Tibial artery (tissue), 4 donors: Measurements from ENCODE around the gene FUT7.

ENCODE experiments used
- DNase-seq, 2 donors: peaks; one replicate each; pipeline ENCODE4 v3.0.0-alpha.2; 2019
- H3K27ac ChIP-seq, 2 donors: fragments of 200-600 bp; sonication (generic) in 1 of 2; 1 replicate in 1 of 2; 2 replicates in 1 of 2; pipeline ENCODE4 v1.5.1; 2018 to 2019; ENCODE audit warnings: mild to moderate bottlenecking in 1 of 2
- H3K27me3 ChIP-seq, 2 donors: fragments of 200-600 bp; sonication (generic) in 1 of 2; one replicate each; pipeline versions ENCODE4 v1.5.1 to v1.6.0; 2016 to 2019
- H3K36me3 ChIP-seq, 3 donors: fragments of 200-600 bp; sonication (generic) in 2 of 3; one replicate each; pipeline ENCODE4 v1.5.1; 2016 to 2019; ENCODE audit warnings: mild to moderate bottlenecking in 2 of 3
- H3K4me1 ChIP-seq, 4 donors: fragments of 200-600 bp; sonication (generic) in 2 of 4; 1 replicate in 3 of 4; 2 replicates in 1 of 4; pipeline ENCODE4 v1.5.1; 2016 to 2019
- H3K4me3 ChIP-seq, 2 donors: fragments of 200-600 bp; sonication (generic) in 1 of 2; 1 replicate in 1 of 2; 2 replicates in 1 of 2; pipeline ENCODE4 v1.5.1; 2018 to 2019; ENCODE audit warnings: mild to moderate bottlenecking in 2 of 2
- H3K9me3 ChIP-seq, 3 donors: fragments of 200-600 bp; sonication (generic) in 1 of 3; one replicate each; pipeline ENCODE4 v1.5.1; 2016 to 2019
- CTCF ChIP-seq, 2 experiments: fragments of 200-600 bp in 1 of 2; fragments of 450-650 bp in 1 of 2; IDR thresholded peaks; one replicate each; pipeline ENCODE4 v1.5.1; 2017 to 2019; ENCODE audit warnings: antibody characterized with exemption in 2 of 2, mild to moderate bottlenecking in 1 of 2, moderate library complexity in 1 of 2
- intact Hi-C: fragments of 100-400 bp; cut with DNase I; formaldehyde crosslinking; loops from one replicate; pipeline ENCODE4 v1.15.0; 2023; ENCODE audit warnings: low total_unique reads

The FUT7 gene

DNA sequence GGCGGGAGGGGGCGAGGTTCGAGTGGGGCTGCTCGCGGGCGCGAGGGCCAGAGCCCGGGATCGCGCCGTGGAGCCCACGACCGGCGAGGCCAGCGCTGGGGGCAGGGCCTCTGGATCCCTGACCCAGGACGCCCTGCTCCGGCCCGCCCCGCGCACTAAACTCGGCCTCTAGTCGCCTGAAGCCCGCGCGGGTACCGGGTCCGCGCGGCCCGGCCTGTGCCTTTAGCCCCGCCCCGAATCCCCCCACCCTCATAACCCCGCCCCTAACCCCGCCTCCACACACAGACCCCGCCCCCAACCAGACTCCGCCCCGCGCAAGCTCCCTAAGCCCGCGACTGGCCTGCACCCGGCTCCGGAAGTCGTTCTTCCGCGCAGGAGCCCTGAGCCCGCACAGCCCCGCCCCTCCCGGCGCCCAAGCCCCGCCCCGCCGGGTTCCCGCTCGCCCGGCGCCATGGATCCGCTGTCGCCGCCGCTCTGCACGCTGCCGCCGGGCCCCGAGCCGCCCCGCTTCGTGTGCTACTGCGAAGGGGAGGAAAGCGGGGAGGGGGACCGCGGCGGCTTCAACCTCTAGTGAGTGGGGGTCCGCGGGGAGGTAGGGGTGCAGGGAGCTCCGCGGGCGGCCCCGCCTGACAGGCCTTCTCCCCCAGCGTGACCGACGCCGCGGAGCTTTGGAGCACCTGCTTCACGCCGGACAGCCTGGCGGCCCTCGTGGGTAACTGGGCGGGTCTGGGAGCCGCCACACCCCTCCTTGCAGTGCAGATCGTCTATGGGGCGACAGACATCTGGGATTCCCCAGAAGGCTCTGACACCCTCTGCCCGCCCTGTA lies 39.7 kb downstream of the FUT7 start, which contains the start of gene PAXX:
Gene PAXX (plus strand): TSS at position 430 of the 826 bp plus-strand sequence. CDS start 22 bp downstream, at position 452.
- Histone ChIP-seq H3K27me3 (peaks cover 0 to 25% of the 10 kb centered on the region in 2 donors), H3K9me3 (no peaks in the 10 kb centered on the region), H3K27ac (peak within 1 kb of the TSS; percentile 74 to 81), H3K36me3 (no peaks in the 10 kb centered on the region), H3K4me1 (peaks cover 0 to 34% (median 27%) of the 10 kb centered on the region in 4 donors), H3K4me3 (peak within 1 kb of the TSS; percentile 76 to 86)
- intact Hi-C loops: no loop called here
- no peak for TF ChIP-seq CTCF (IDR thresholded peaks at IDR 0.05)
- peak; percentile 86 to 94 for DNase-seq

GRCh38 chr9:136990242-136990911 lies 41.5 kb downstream of the FUT7 start:
- H3K27ac ChIP-seq: no peak overlapping the region
- H3K27me3 ChIP-seq: peaks cover 0 to 23% of the 10 kb centered on the region in 2 donors
- H3K9me3 ChIP-seq: no peaks in the 10 kb centered on the region
- H3K4me1 ChIP-seq: peaks cover 0 to 19% (median 14%) of the 10 kb centered on the region in 4 donors
- no peaks in the 10 kb centered on the region for H3K36me3 ChIP-seq
- no peak overlapping the region for H3K4me3 ChIP-seq
- no peak for DNase-seq
- intact Hi-C loops: no loop called here
- TF ChIP-seq CTCF (IDR thresholded peaks at IDR 0.05): no peak

DNA sequence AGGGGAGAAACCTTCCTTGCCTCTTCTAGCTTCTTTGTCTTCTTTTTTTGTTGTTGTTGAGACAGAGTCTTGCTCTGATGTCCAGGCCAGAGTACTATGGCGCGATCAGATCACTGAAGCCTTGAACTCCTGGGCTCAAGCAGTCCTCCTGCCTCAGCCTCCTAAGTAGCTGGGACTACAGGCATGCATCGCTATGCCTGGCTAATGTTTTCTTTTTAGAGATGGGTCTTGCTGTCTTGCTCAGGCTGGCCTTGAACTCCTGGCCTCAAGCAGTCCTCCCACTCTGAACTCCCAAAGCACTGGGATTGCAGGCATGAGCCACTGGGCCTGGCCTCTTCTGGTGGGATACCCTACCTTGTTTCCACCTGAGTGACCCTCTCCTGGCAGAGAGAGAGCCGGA lies 43.0 kb downstream of the FUT7 start:
- intact Hi-C loops: loop anchor here (5.0 kb wide), 1 partner anchor 37 kb away; the partner anchor contains the start of gene LCN12
- Histone ChIP-seq H3K4me1 (peaks cover 0 to 19% (median 10%) of the 10 kb centered on the region in 4 donors), H3K27me3 (peaks cover 0 to 29% of the 10 kb centered on the region in 2 donors), H3K27ac (no peak overlapping the region), H3K4me3 (no peak overlapping the region), H3K9me3 (no peaks in the 10 kb centered on the region), H3K36me3 (no peaks in the 10 kb centered on the region)
- no peak for TF ChIP-seq CTCF (IDR thresholded peaks at IDR 0.05)
- DNase-seq: no peak

DNA sequence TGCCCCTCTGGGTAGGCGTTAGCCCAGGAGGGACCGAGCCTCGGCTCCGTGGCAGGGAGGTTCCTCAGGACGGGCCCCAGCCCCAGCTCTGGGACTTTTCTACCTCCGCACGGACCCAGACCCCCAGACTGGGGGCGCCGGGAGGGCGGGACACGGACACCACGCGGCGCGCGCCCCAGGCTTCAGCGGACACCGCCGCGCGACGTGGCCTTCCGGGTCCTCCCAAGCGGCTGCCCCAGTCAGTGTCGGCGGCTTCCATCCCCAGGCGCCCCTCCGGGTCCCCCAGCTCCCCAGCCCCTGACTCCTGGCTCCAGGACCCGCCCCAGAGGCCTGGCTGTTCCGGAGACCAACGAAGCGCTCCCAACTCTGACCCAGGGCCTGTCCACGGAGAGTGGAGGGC lies 46.0 kb downstream of the FUT7 start:
- Histone ChIP-seq H3K4me1 (peaks cover 0 to 8% (median 2%) of the 10 kb centered on the region in 4 donors), H3K27ac (no peak overlapping the region), H3K27me3 (peaks cover 0 to 59% of the 10 kb centered on the region in 2 donors), H3K4me3 (no peak overlapping the region), H3K36me3 (no peaks in the 10 kb centered on the region), H3K9me3 (no peaks in the 10 kb centered on the region)
- DNase-seq: no peak
- intact Hi-C loops: loop anchor here (5.0 kb wide), 1 partner anchor 34 kb away; the partner anchor contains the start of gene LCN12
- no peak for TF ChIP-seq CTCF (IDR thresholded peaks at IDR 0.05)

DNA sequence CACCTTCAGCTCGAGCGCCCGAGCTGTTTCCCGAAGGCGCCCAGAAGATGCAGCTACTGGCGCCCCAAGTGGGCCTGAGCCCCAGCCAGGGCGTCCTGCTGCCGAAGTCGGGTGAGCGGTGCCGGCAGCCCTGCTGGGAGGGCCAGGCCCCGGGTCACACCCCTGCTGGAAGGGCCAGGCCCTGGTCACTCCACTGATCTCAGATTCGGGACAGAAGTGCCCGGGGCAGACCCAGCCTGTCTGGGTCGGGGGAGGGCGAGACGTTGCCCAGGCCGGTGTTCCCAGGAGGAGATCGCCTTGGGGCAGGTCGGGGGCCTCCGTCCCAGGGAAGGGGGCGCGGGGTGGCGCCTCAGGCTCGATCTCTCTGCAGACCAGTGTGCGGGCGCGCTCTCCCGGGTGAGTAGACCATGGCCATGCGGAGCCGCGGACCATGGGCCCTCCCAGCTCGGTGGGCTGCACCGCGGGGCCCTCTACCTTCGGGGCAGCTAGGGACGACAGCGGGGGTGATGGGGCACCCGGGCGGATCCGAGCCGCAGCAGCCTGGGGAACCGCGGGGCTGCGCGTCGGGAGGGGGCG lies 46.8 kb downstream of the FUT7 start:
- H3K4me3 ChIP-seq: no peak overlapping the region
- H3K36me3 ChIP-seq: no peaks in the 10 kb centered on the region
- intact Hi-C loops: loop anchor here (5.0 kb wide), 1 partner anchor 33 kb away; the partner anchor contains the start of gene LCN12
- H3K9me3 ChIP-seq: no peaks in the 10 kb centered on the region
- peaks cover 0 to 63% of the 10 kb centered on the region in 2 donors for H3K27me3 ChIP-seq
- no peak for TF ChIP-seq CTCF (IDR thresholded peaks at IDR 0.05)
- H3K4me1 ChIP-seq: peaks cover 0 to 8% (median 2%) of the 10 kb centered on the region in 4 donors
- DNase-seq: no peak
- no peak overlapping the region for H3K27ac ChIP-seq
